Body of pancreas (tissue), 4 donors: ENCODE measurements around the gene BICRA.

ENCODE experiments used
- CTCF ChIP-seq, 7 experiments: fragments of 450-650 bp in 4 of 7; fragments of 200-600 bp in 3 of 7; sonication (generic) in 3 of 7; IDR thresholded peaks; one replicate each; pipeline ENCODE4 v1.5.1; 2016 to 2019; ENCODE audit warnings: antibody characterized with exemption in 7 of 7
- POLR2A ChIP-seq, 3 donors: fragments of 450-650 bp; IDR thresholded peaks; one replicate each; pipeline ENCODE4 v1.6.1; 2016; ENCODE audit warnings: antibody characterized with exemption in 3 of 3, mild to moderate bottlenecking in 2 of 3

- TF ChIP-seq CTCF (IDR thresholded peaks at IDR 0.05): no peak
- no peak for TF ChIP-seq POLR2A (IDR thresholded peaks at IDR 0.05)
Measured at GRCh38 chr19:47644743-47645482, 36.0 kb downstream of the BICRA start.
